GM10266 (cell line): ENCODE data around the gene PLCL2.

ENCODE experiments used
- DNase-seq: peaks from one replicate; pipeline ENCODE4 v3.0.0; 2012; ENCODE audit errors: extremely low spot score
- CTCF ChIP-seq: IDR thresholded peaks from 2 replicates; pipeline ENCODE4 v1.5.1; 2012; ENCODE audit warnings: mild to moderate bottlenecking, low read depth; ENCODE audit not compliant: control insufficient read depth, insufficient read depth; ENCODE audit errors: missing control alignments

The PLCL2 gene

GRCh38 chr3:16910207-16910606 lies 25.5 kb downstream of the PLCL2 start:
- no peak for DNase-seq
- no peak for TF ChIP-seq CTCF

DNA sequence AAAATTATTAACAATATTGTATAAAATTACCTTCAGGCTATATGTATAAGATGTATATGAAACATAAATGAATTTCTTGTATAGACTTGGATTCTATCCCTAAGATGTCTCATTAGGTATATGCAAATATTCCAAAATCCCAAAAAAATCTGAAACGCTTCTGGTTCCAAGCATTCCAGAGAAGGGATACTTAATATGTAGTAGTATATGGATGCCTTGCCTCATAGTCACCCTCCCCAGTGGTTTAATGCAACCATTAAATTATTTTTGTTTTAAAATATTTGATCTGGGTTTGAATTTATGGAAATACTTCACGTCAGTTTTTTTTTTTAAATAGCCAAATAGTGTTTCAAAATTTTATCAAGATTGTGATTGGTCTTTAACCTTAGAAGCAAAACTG lies 27.2 kb downstream of the PLCL2 start:
- no peak for DNase-seq
- TF ChIP-seq CTCF, result no peak

GRCh38 chr3:16912400-16913263 lies 27.9 kb downstream of the PLCL2 start:
- DNase-seq, result peak; percentile 38

DNA sequence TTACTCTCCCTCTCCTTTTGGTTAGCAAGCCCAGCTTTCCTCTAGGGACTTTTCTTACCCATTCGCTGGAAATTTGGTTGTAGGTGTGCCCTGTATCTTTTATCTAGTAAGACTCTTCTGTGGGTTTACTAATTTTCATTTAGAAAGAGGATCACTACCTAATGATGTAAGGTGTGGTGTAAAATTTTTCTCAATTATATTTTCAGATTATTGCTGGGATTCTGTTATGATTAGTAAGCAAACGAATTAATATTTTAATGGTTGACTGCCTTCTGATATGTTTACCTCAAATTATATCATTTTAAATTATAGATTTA lies 28.5 kb downstream of the PLCL2 start:
- DNase-seq, result no peak
- TF ChIP-seq CTCF, result no peak

More at GRCh38 chr3:16912400-16913263, 27.9 kb downstream of the PLCL2 start:
- TF ChIP-seq CTCF, result no peak

DNA sequence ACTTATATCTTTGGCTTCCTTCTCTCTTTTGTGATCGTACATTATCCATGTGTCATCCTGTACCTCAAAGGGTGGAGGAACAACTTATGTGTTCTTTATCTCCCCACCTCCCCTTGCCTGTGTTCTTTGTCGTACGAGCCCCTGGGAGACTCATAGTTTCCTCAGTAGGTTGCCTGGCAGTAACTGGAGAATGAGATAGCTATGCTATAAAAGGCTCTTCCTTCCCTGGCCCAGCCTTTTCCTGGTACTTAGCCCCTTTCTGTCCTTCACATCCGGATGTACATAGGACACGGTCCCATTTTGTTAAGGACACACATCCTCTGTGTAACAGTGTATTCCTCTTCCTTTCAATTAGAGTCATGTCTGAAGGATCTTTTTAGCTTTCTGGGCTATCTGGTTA lies 32.1 kb downstream of the PLCL2 start:
- TF ChIP-seq CTCF, result no peak
- DNase-seq, result no peak

- no peak for DNase-seq
- no peak for TF ChIP-seq CTCF
Measured at GRCh38 chr3:16917256-16917935, 32.6 kb downstream of the PLCL2 start.
